ENCODE data around the gene CFAP45.
A peak's percentile ranks its signal among the peaks of the same experiment; 100 is the strongest.
"Not testable (repeated sequence)": the region's sequence is repeated elsewhere in the genome, so short reads cannot be mapped to it uniquely, and the experiment has no call there.

Gene CFAP45

GRCh38 chr1:159904036-159904435 is 4.1 kb upstream of the CFAP45 start:
- DNase-seq (ENCODE audit: low spot score), result not testable (repeated sequence)

- DNase-seq (ENCODE audit: low spot score), result no peak
These were observed 2.6 kb upstream of the CFAP45 start for GRCh38 chr1:159902541-159902940.

GRCh38 chr1:159900755-159901360 is 893 bp upstream of the CFAP45 start:
- DNase-seq (ENCODE audit: low spot score), result no peak

- DNase-seq (ENCODE audit: low spot score), result not testable (repeated sequence)
These were observed 331 bp downstream of the CFAP45 start for GRCh38 chr1:159899634-159900033.

GRCh38 chr1:159898527-159898926 is 1.4 kb downstream of the CFAP45 start:
- DNase-seq (ENCODE audit: low spot score), result no peak

- DNase-seq (ENCODE audit: low spot score), result no peak
These were observed 2.0 kb downstream of the CFAP45 start for GRCh38 chr1:159897962-159898361.

GRCh38 chr1:159896546-159896930 is 3.4 kb downstream of the CFAP45 start:
- no peak for DNase-seq (ENCODE audit: low spot score)

- no peak for DNase-seq (ENCODE audit: low spot score)
These were observed 4.0 kb downstream of the CFAP45 start for GRCh38 chr1:159895836-159896545.

- no peak for DNase-seq (ENCODE audit: low spot score)
These were observed 4.7 kb downstream of the CFAP45 start for GRCh38 chr1:159895286-159895685.

- no peak for DNase-seq (ENCODE audit: low spot score)
These were observed 7.0 kb downstream of the CFAP45 start for GRCh38 chr1:159892944-159893343.

- DNase-seq (ENCODE audit: low spot score), result peak; percentile 84
These were observed 8.4 kb downstream of the CFAP45 start for GRCh38 chr1:159891275-159892157.

GRCh38 chr1:159890390-159890789 is 9.6 kb downstream of the CFAP45 start:
- DNase-seq (ENCODE audit: low spot score), result no peak

- peak; percentile 84 for DNase-seq (ENCODE audit: low spot score)
These were observed 10.1 kb downstream of the CFAP45 start for GRCh38 chr1:159889821-159890252.

GRCh38 chr1:159889202-159889601 is 10.8 kb downstream of the CFAP45 start:
- no peak for DNase-seq (ENCODE audit: low spot score)

- DNase-seq (ENCODE audit: low spot score), result no peak
These were observed 15.7 kb downstream of the CFAP45 start for GRCh38 chr1:159884296-159884695.

GRCh38 chr1:159883134-159883533 is 16.8 kb downstream of the CFAP45 start:
- DNase-seq (ENCODE audit: low spot score), result no peak

GRCh38 chr1:159882527-159882862 is 17.5 kb downstream of the CFAP45 start:
- no peak for DNase-seq (ENCODE audit: low spot score)

- peak; percentile 82 for DNase-seq (ENCODE audit: low spot score)
These were observed 18.1 kb downstream of the CFAP45 start for GRCh38 chr1:159881622-159882526.

GRCh38 chr1:159880430-159880829 is 19.5 kb downstream of the CFAP45 start:
- no peak for DNase-seq (ENCODE audit: low spot score)

GRCh38 chr1:159879977-159880376 is 20.0 kb downstream of the CFAP45 start:
- DNase-seq (ENCODE audit: low spot score), result peak; percentile 59

- no peak for DNase-seq (ENCODE audit: low spot score)
These were observed 20.8 kb downstream of the CFAP45 start for GRCh38 chr1:159879136-159879535.
